Muscle of leg (tissue), 11 donors: ENCODE measurements around the gene GATAD2A. TPM values are rescaled to one million over a fixed set of nuclear protein-coding genes. Genes with fewer than 3 reads are reported as not detected.

Experiments used
- DNase-seq: peaks from one replicate; pipeline ENCODE4 v3.0.0; 2013
- H3K27ac ChIP-seq: one replicate; pipeline ENCODE4 v1.5.1; 2013; ENCODE audit warnings: mild to moderate bottlenecking, low read length, control low read depth
- H3K27me3 ChIP-seq: one replicate; pipeline ENCODE4 v1.6.1; 2013; ENCODE audit warnings: low read length; ENCODE audit not compliant: control insufficient read depth, insufficient read depth
- H3K36me3 ChIP-seq: one replicate; pipeline ENCODE4 v1.6.1; 2013; ENCODE audit warnings: low read length; ENCODE audit not compliant: control insufficient read depth, insufficient read depth
- H3K4me1 ChIP-seq: one replicate; pipeline ENCODE4 v1.6.1; 2013; ENCODE audit warnings: low read length; ENCODE audit not compliant: control insufficient read depth, insufficient read depth
- H3K4me3 ChIP-seq: one replicate; pipeline ENCODE4 v1.5.1; 2013; ENCODE audit warnings: low read length, control low read depth
- H3K9me3 ChIP-seq: replicated peaks from 2 replicates; pipeline ENCODE4 v1.6.1; 2013; ENCODE audit warnings: low read depth, low read length; ENCODE audit not compliant: control insufficient read depth
- WGBS: methylation state at CpG from one replicate; pipeline ENCODE4 v1.1.5; 2013; ENCODE audit warnings: missing lambda C conversion rate; ENCODE audit not compliant: insufficient coverage; 5-methylcytosine and 5-hydroxymethylcytosine counted together
- polyA plus RNA-seq, 8 donors: library from polyadenylated mRNA; unstranded; fragments of 120-200 nt; gene quantifications; one replicate each; pipeline versions ENCODE4 v1.2.1 to v1.2.3, GENCODE V29; 2013; ENCODE audit warnings: inconsistent platforms in 1 of 8, low replicate concordance in 1 of 8; ENCODE audit not compliant: insufficient read length in 8 of 8, insufficient read depth in 1 of 8
- total RNA-seq: library from RNA; stranded (reverse); fragments of 120-200 nt; gene quantifications from one replicate; pipeline ENCODE4 v1.2.4, GENCODE V29; 2013

The GATAD2A gene
- total and polyA plus RNA-seq, 9 donors: 25.1 to 62.2 (median 49.8) TPM

GRCh38 chr19:19539698-19540063 is 134.2 kb downstream of the GATAD2A start:
- Histone ChIP-seq H3K4me3 (no peak overlapping the region), H3K36me3 (no peaks in the 10 kb centered on the region), H3K9me3 (no peaks in the 10 kb centered on the region), H3K27ac (no peak overlapping the region), H3K4me1 (peaks cover 30% of the 10 kb centered on the region), H3K27me3 (peaks cover 58% of the 10 kb centered on the region)
- DNase-seq: no peak
- WGBS: 28% methylated on average over 18 of the region's 19 CpGs

- Histone ChIP-seq H3K27me3 (peaks cover 58% of the 10 kb centered on the region), H3K36me3 (no peaks in the 10 kb centered on the region), H3K4me3 (no peak overlapping the region), H3K9me3 (no peaks in the 10 kb centered on the region), H3K4me1 (peaks cover 30% of the 10 kb centered on the region), H3K27ac (no peak overlapping the region)
- peak; percentile 73 for DNase-seq
- WGBS: 7% methylated on average over 71 of the region's 74 CpGs
Observed at GRCh38 chr19:19540064-19540714, 134.7 kb downstream of the GATAD2A start.

GRCh38 chr19:19540715-19541515 is 135.4 kb downstream of the GATAD2A start:
- peak; percentile 64 for DNase-seq
- Histone ChIP-seq H3K4me1 (peaks cover 30% of the 10 kb centered on the region), H3K36me3 (no peaks in the 10 kb centered on the region), H3K27me3 (peaks cover 58% of the 10 kb centered on the region), H3K4me3 (no peak overlapping the region), H3K27ac (no peak overlapping the region), H3K9me3 (no peaks in the 10 kb centered on the region)
- WGBS: 4% methylated on average over 27 of the region's 45 CpGs

GRCh38 chr19:19541616-19542015 is 136.1 kb downstream of the GATAD2A start:
- no peak overlapping the region for H3K27ac ChIP-seq
- no peaks in the 10 kb centered on the region for H3K36me3 ChIP-seq
- WGBS: 82% methylated on average over 10 of the region's 16 CpGs
- H3K4me1 ChIP-seq: peaks cover 30% of the 10 kb centered on the region
- no peak for DNase-seq
- peaks cover 58% of the 10 kb centered on the region for H3K27me3 ChIP-seq
- no peak overlapping the region for H3K4me3 ChIP-seq
- H3K9me3 ChIP-seq: no peaks in the 10 kb centered on the region

- H3K4me3 ChIP-seq: no peak overlapping the region
- H3K27me3 ChIP-seq: peaks cover 50% of the 10 kb centered on the region
- no peak for DNase-seq
- H3K9me3 ChIP-seq: no peaks in the 10 kb centered on the region
- no peaks in the 10 kb centered on the region for H3K36me3 ChIP-seq
- WGBS: 82% methylated on average over 12 of the region's 12 CpGs
- H3K4me1 ChIP-seq: peaks cover 28% of the 10 kb centered on the region
- no peak overlapping the region for H3K27ac ChIP-seq
Observed at GRCh38 chr19:19542507-19542906, 137.0 kb downstream of the GATAD2A start.

- DNase-seq: no peak
- H3K4me1 ChIP-seq: peaks cover 25% of the 10 kb centered on the region
- no peaks in the 10 kb centered on the region for H3K36me3 ChIP-seq
- H3K4me3 ChIP-seq: no peak overlapping the region
- peaks cover 44% of the 10 kb centered on the region for H3K27me3 ChIP-seq
- H3K9me3 ChIP-seq: no peaks in the 10 kb centered on the region
- H3K27ac ChIP-seq: no peak overlapping the region
- 89% methylated on average over 13 of the region's 13 CpGs for WGBS
Observed at GRCh38 chr19:19543101-19543500, 137.6 kb downstream of the GATAD2A start.

- Histone ChIP-seq H3K27me3 (peaks cover 42% of the 10 kb centered on the region), H3K36me3 (no peaks in the 10 kb centered on the region), H3K9me3 (no peaks in the 10 kb centered on the region), H3K27ac (no peak overlapping the region), H3K4me1 (peaks cover 19% of the 10 kb centered on the region), H3K4me3 (no peak overlapping the region)
- no peak for DNase-seq
- WGBS: 73% methylated on average over 19 of the region's 19 CpGs
Observed at GRCh38 chr19:19543640-19544039, 138.2 kb downstream of the GATAD2A start.

- peaks cover 42% of the 10 kb centered on the region for H3K27me3 ChIP-seq
- WGBS: 87% methylated on average over 75 of the region's 75 CpGs
- H3K4me1 ChIP-seq: peaks cover 16% of the 10 kb centered on the region
- DNase-seq: no peak
- no peak overlapping the region for H3K4me3 ChIP-seq
- no peaks in the 10 kb centered on the region for H3K36me3 ChIP-seq
- H3K9me3 ChIP-seq: no peaks in the 10 kb centered on the region
- no peak overlapping the region for H3K27ac ChIP-seq
Observed at GRCh38 chr19:19544257-19544953, 138.9 kb downstream of the GATAD2A start.

- DNase-seq: no peak
- Histone ChIP-seq H3K9me3 (no peaks in the 10 kb centered on the region), H3K4me1 (peaks cover 17% of the 10 kb centered on the region), H3K27ac (no peak overlapping the region), H3K27me3 (peaks cover 37% of the 10 kb centered on the region), H3K36me3 (no peaks in the 10 kb centered on the region), H3K4me3 (no peak overlapping the region)
- 88% methylated on average over 53 of the region's 53 CpGs for WGBS
Observed at GRCh38 chr19:19544954-19545591, 139.6 kb downstream of the GATAD2A start.

- Histone ChIP-seq H3K9me3 (no peaks in the 10 kb centered on the region), H3K27ac (no peak overlapping the region), H3K4me3 (no peak overlapping the region), H3K4me1 (peaks cover 20% of the 10 kb centered on the region), H3K36me3 (no peaks in the 10 kb centered on the region), H3K27me3 (peaks cover 34% of the 10 kb centered on the region)
- DNase-seq: no peak
- WGBS: 92% methylated on average over 23 of the region's 23 CpGs
Observed at GRCh38 chr19:19545707-19546106, 140.2 kb downstream of the GATAD2A start.
